Cardiac muscle cell (in vitro differentiated cells and primary cell): ENCODE measurements around the gene SDK2. TPM values are rescaled to one million over a fixed set of nuclear protein-coding genes. Genes with fewer than 3 reads are reported as not detected.

Source experiments
- DNase-seq, 2 donors: peaks; one replicate each; pipeline versions ENCODE4 v3.0.0 to v3.0.0-alpha.2; 2010 to 2017; ENCODE audit warnings: low read depth in 1 of 2, low spot score in 1 of 2
- H3K27ac ChIP-seq: fragments of 200-600 bp; sonication (generic); 2 replicates; pipeline ENCODE4 v1.5.1; 2016
- H3K27me3 ChIP-seq: fragments of 200-600 bp; sonication (generic); 2 replicates; pipeline ENCODE4 v1.6.0; 2016; ENCODE audit warnings: control low read depth
- H3K36me3 ChIP-seq: fragments of 200-600 bp; sonication (generic); 2 replicates; pipeline ENCODE4 v1.5.1; 2016; ENCODE audit warnings: control low read depth
- H3K4me1 ChIP-seq: fragments of 200-600 bp; sonication (generic); 2 replicates; pipeline ENCODE4 v1.8.1; 2017; ENCODE audit warnings: low read depth, mild to moderate bottlenecking, mixed run types
- H3K4me3 ChIP-seq: fragments of 200-600 bp; sonication (generic); 2 replicates; pipeline ENCODE4 v1.5.1; 2016; ENCODE audit warnings: mild to moderate bottlenecking
- H3K9me3 ChIP-seq: fragments of 200-600 bp; sonication (generic); 2 replicates; pipeline ENCODE4 v1.5.1; 2017; ENCODE audit warnings: low read depth, mild to moderate bottlenecking, control low read depth
- CTCF ChIP-seq: IDR thresholded peaks from 2 replicates; pipeline ENCODE4 v1.5.1; 2012; ENCODE audit warnings: low read depth, mild to moderate bottlenecking, low read length
- polyA plus RNA-seq: library from polyadenylated mRNA; unstranded; fragments of >200 nt; fragmentation: Nextera tagmentation; extraction: Ambion mirVana; gene quantifications from 2 replicates; pipeline ENCODE4 v1.2.1, GENCODE V29; 2016
- total RNA-seq: library from RNA; depleted of rRNA; stranded (reverse); fragments of >200 nt; gene quantifications from 2 replicates; pipeline ENCODE4 v1.2.3, GENCODE V29; 2016

Gene SDK2
- total and polyA plus RNA-seq, 2 experiments from 2014 or later: 11.8 to 46.8 TPM

GRCh38 chr17:73343168-73343634 is 301.0 kb downstream of the SDK2 start:
- H3K4me3 ChIP-seq: no peak overlapping the region
- H3K36me3 ChIP-seq: no peaks in the 10 kb centered on the region
- peak; percentile 53 to 93 for DNase-seq
- no peak for TF ChIP-seq CTCF
- peak overlapping the region; percentile 27 for H3K27ac ChIP-seq
- H3K9me3 ChIP-seq: no peaks in the 10 kb centered on the region
- H3K27me3 ChIP-seq: no peaks in the 10 kb centered on the region
- H3K4me1 ChIP-seq: peaks cover 12% of the 10 kb centered on the region

- Histone ChIP-seq H3K27me3 (no peaks in the 10 kb centered on the region), H3K36me3 (no peaks in the 10 kb centered on the region), H3K9me3 (no peaks in the 10 kb centered on the region), H3K4me3 (no peak overlapping the region), H3K27ac (peak overlapping the region; percentile 27), H3K4me1 (peaks cover 12% of the 10 kb centered on the region)
- peak in 1 of 2 donors; percentile 74 for DNase-seq
- TF ChIP-seq CTCF: no peak
Observed at GRCh38 chr17:73342541-73343167, 301.6 kb downstream of the SDK2 start.

- Histone ChIP-seq H3K4me3 (no peak overlapping the region), H3K27ac (no peak overlapping the region), H3K36me3 (no peaks in the 10 kb centered on the region), H3K9me3 (no peaks in the 10 kb centered on the region), H3K4me1 (peaks cover 12% of the 10 kb centered on the region), H3K27me3 (no peaks in the 10 kb centered on the region)
- no peak for TF ChIP-seq CTCF
- DNase-seq: peak; percentile 35 to 97
Observed at GRCh38 chr17:73342050-73342522, 302.2 kb downstream of the SDK2 start.

- no peaks in the 10 kb centered on the region for H3K9me3 ChIP-seq
- H3K27ac ChIP-seq: no peak overlapping the region
- no peaks in the 10 kb centered on the region for H3K36me3 ChIP-seq
- H3K27me3 ChIP-seq: no peaks in the 10 kb centered on the region
- no peak overlapping the region for H3K4me3 ChIP-seq
- DNase-seq: no peak
- TF ChIP-seq CTCF: no peak
- peaks cover 12% of the 10 kb centered on the region for H3K4me1 ChIP-seq
Observed at GRCh38 chr17:73341350-73342049, 302.7 kb downstream of the SDK2 start.

- DNase-seq: peak in 1 of 2 donors; percentile 91
- no peaks in the 10 kb centered on the region for H3K9me3 ChIP-seq
- TF ChIP-seq CTCF: peak; percentile 47
- H3K4me3 ChIP-seq: no peak overlapping the region
- no peaks in the 10 kb centered on the region for H3K36me3 ChIP-seq
- no peaks in the 10 kb centered on the region for H3K27me3 ChIP-seq
- no peak overlapping the region for H3K27ac ChIP-seq
- peaks cover 12% of the 10 kb centered on the region for H3K4me1 ChIP-seq
Observed at GRCh38 chr17:73340093-73340596, 304.1 kb downstream of the SDK2 start.
